HepG2 (cell line): ENCODE measurements around the gene FLAD1. TPM values are rescaled to one million over a fixed set of nuclear protein-coding genes. Genes with fewer than 3 reads are reported as not detected.
A peak's percentile ranks its signal among the peaks of the same experiment; 100 is the strongest.

ENCODE experiments used
- KDM2A ChIP-seq: sonication (generic); formaldehyde crosslinking; IDR thresholded peaks from 2 replicates; pipeline ENCODE4 v1.4.0; 2020; ENCODE audit warnings: low read depth, missing genetic modification reagents, borderline replicate concordance
- NONO ChIP-seq, 2 experiments: fragments of 450-650 bp in 1 of 2; sonication (generic) in 1 of 2; formaldehyde crosslinking in 1 of 2; IDR thresholded peaks in 1 of 2; conservative IDR thresholded peaks in 1 of 2; 2 replicates each; pipeline versions ENCODE4 v1.6.1 to v1.8.0; 2017 to 2022; ENCODE audit warnings: mild to moderate bottlenecking in 1 of 2, missing genetic modification reagents in 1 of 2, moderate library complexity in 1 of 2
- NR2F2 ChIP-seq: IDR thresholded peaks from 2 replicates; pipeline ENCODE4 v1.6.1; 2012; ENCODE audit warnings: low read depth, inconsistent platforms, borderline replicate concordance
- NR2F6 ChIP-seq, 2 experiments: IDR thresholded peaks; 2 replicates each; pipeline ENCODE4 v1.6.1; 2016; ENCODE audit warnings: antibody characterized with exemption in 1 of 2, mild to moderate bottlenecking in 1 of 2
- POGZ ChIP-seq: sonication (generic); formaldehyde crosslinking; IDR thresholded peaks from 2 replicates; pipeline ENCODE4 v1.4.0; 2020; ENCODE audit warnings: mild to moderate bottlenecking, missing genetic modification reagents
- RBFOX2 ChIP-seq: fragments of 200-400 bp; formaldehyde crosslinking; IDR thresholded peaks from 2 replicates; pipeline ENCODE4 v1.6.1; 2017; ENCODE audit warnings: low read depth, mild to moderate bottlenecking, low read length
- SALL1 ChIP-seq: sonication (generic); formaldehyde crosslinking; IDR thresholded peaks from 2 replicates; pipeline ENCODE4 v1.8.0; 2022; ENCODE audit warnings: mild to moderate bottlenecking, missing genetic modification reagents
- SATB2 ChIP-seq: sonication (generic); formaldehyde crosslinking; IDR thresholded peaks from 2 replicates; pipeline ENCODE4 v1.5.0; 2020; ENCODE audit warnings: missing genetic modification reagents
- ZNF20 ChIP-seq: sonication (generic); formaldehyde crosslinking; IDR thresholded peaks from 2 replicates; pipeline ENCODE4 v1.4.0; 2020; ENCODE audit warnings: mild to moderate bottlenecking, moderate library complexity, missing genetic modification reagents
- polyA plus RNA-seq, 8 experiments: library from polyadenylated mRNA; depleted of rRNA in 3 of 8; stranded (reverse) in 7 of 8; unstranded in 1 of 8; fragments of >200 nt; fragmentation: Illumina TruSeq in 4 of 8; extraction: Trizol in 4 of 8; gene quantifications; 2 replicates each; pipeline versions ENCODE4 v1.2.1 to v1.2.3, GENCODE V29; 2011 to 2016; ENCODE audit warnings: low read depth in 4 of 8, missing spikeins in 1 of 8, mixed read lengths in 1 of 8; ENCODE audit not compliant: insufficient read depth in 1 of 8
- total RNA-seq, 5 experiments: library from RNA; depleted of rRNA; stranded (reverse); fragments of >200 nt; fragmentation: Illumina TruSeq; extraction: Trizol; gene quantifications; 2 replicates each; pipeline ENCODE4 v1.2.3, GENCODE V29; 2016; ENCODE audit warnings: low read depth in 1 of 5
- TF ChIP-seq, protein P1 (sequence below): sonication (generic); formaldehyde crosslinking; conservative IDR thresholded peaks from 2 replicates; pipeline ENCODE4 v1.4.0; 2020; ENCODE audit warnings: mild to moderate bottlenecking, missing genetic modification reagents, moderate library complexity
- TF ChIP-seq, protein P2 (sequence below): sonication (generic); formaldehyde crosslinking; IDR thresholded peaks from 2 replicates; pipeline ENCODE4 v1.4.0; 2020; ENCODE audit warnings: missing genetic modification reagents
- TF ChIP-seq, protein P3 (sequence below): sonication (generic); formaldehyde crosslinking; IDR thresholded peaks from 2 replicates; pipeline ENCODE4 v1.5.0; 2020; ENCODE audit warnings: missing genetic modification reagents, mild to moderate bottlenecking, borderline replicate concordance

The FLAD1 gene
- total and polyA plus RNA-seq, 2 of the 13 experiments (the other 11 are each of a cell fraction or from before 2014, with no cell fraction given): 25.9 to 32.8 TPM

DNA sequence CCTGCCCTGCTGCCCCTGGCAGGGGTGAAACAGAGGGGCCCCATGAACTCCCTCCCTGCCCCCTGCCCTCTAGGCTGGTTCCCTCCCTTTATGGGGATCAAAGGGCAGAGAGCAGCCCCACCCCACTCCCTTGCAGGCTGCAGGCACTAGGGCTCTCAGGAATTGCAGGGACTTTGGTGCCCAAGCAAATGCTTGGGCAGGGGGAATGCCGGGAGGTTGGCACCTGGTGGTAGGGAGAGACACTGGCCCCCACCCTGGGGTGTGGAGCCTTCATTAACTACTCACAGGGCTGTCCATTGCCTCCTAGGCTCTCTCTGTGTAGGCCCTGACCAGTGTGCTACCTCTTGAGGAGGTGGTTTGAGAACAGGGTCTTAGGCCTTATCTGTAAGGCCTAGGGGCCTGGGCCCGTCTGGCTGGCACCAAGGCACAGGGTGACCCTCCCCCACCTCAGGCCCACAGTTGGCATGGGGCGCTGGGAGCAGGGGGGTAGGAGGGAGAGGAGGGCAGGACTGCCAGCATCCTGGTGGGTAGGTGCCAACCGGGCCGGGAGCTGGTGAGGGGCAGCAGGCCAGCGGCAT lies 24.2 kb downstream of the FLAD1 start (continued):
- TF ChIP-seq SATB2 (no peak), ZNF20 (CRISPR knock-in tag) (no peak), SALL1 (CRISPR knock-in tag) (peak; percentile 47), NR2F2 (peak; percentile 44; the same call in 1 of the 2 replicates), RBFOX2 (peak; percentile 44; the same call in 1 of the 2 replicates), POGZ (CRISPR knock-in tag) (no peak), NR2F6 (IDR thresholded peaks at IDR 0.05) (peak; percentile 71; the same call in 1 of the 2 replicates), NR2F6 (CRISPR knock-in tag; IDR thresholded peaks at IDR 0.05) (peak; percentile 62), KDM2A (CRISPR knock-in tag) (no peak), NONO (IDR thresholded peaks at IDR 0.05) (no peak), NONO (CRISPR knock-in tag; conservative IDR thresholded peaks at IDR 0.05) (peak; percentile 49; the same call in 1 of the 2 replicates)
- TF ChIP-seq, protein P1, sequence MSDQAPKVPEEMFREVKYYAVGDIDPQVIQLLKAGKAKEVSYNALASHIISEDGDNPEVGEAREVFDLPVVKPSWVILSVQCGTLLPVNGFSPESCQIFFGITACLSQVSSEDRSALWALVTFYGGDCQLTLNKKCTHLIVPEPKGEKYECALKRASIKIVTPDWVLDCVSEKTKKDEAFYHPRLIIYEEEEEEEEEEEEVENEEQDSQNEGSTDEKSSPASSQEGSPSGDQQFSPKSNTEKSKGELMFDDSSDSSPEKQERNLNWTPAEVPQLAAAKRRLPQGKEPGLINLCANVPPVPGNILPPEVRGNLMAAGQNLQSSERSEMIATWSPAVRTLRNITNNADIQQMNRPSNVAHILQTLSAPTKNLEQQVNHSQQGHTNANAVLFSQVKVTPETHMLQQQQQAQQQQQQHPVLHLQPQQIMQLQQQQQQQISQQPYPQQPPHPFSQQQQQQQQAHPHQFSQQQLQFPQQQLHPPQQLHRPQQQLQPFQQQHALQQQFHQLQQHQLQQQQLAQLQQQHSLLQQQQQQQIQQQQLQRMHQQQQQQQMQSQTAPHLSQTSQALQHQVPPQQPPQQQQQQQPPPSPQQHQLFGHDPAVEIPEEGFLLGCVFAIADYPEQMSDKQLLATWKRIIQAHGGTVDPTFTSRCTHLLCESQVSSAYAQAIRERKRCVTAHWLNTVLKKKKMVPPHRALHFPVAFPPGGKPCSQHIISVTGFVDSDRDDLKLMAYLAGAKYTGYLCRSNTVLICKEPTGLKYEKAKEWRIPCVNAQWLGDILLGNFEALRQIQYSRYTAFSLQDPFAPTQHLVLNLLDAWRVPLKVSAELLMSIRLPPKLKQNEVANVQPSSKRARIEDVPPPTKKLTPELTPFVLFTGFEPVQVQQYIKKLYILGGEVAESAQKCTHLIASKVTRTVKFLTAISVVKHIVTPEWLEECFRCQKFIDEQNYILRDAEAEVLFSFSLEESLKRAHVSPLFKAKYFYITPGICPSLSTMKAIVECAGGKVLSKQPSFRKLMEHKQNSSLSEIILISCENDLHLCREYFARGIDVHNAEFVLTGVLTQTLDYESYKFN: peak; percentile 74
- TF ChIP-seq, protein P2, sequence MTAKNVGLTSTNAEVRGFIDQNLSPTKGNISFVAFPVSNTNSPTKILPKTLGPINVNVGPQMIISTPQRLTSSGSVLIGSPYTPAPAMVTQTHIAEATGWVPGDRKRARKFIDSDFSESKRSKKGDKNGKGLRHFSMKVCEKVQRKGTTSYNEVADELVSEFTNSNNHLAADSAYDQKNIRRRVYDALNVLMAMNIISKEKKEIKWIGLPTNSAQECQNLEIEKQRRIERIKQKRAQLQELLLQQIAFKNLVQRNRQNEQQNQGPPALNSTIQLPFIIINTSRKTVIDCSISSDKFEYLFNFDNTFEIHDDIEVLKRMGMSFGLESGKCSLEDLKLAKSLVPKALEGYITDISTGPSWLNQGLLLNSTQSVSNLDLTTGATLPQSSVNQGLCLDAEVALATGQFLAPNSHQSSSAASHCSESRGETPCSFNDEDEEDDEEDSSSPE (CRISPR knock-in tag): 0 out of 2 replicates have a peak, but pooled peaks have one; percentile 30
- TF ChIP-seq, protein P3, sequence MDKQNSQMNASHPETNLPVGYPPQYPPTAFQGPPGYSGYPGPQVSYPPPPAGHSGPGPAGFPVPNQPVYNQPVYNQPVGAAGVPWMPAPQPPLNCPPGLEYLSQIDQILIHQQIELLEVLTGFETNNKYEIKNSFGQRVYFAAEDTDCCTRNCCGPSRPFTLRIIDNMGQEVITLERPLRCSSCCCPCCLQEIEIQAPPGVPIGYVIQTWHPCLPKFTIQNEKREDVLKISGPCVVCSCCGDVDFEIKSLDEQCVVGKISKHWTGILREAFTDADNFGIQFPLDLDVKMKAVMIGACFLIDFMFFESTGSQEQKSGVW (CRISPR knock-in tag): no peak
- TF ChIP-seq, all 625 proteins: peak for 28
